HG03575 (cell line): ENCODE data around the gene ANKRD40.

Experiments
- ATAC-seq: cut with Tn5 transposase; IDR thresholded peaks from one replicate; pipeline ENCODE4 v1.9.1; 2021; ENCODE audit not compliant: unreplicated experiment, insufficient number of reproducible peaks, low FRiP score; ENCODE audit errors: extremely low read depth

ANKRD40 gene

GRCh38 chr17:50679008-50679544, 28.6 kb downstream of the ANKRD40 start:
- ATAC-seq = no peak

GRCh38 chr17:50677851-50678375, 29.8 kb downstream of the ANKRD40 start:
- no peak for ATAC-seq

- no peak for ATAC-seq
Measured at GRCh38 chr17:50676065-50676975, 31.4 kb downstream of the ANKRD40 start.

GRCh38 chr17:50675627-50676026, 32.1 kb downstream of the ANKRD40 start:
- no peak for ATAC-seq

GRCh38 chr17:50675190-50675589, 32.5 kb downstream of the ANKRD40 start:
- no peak for ATAC-seq

GRCh38 chr17:50672831-50673551, 34.7 kb downstream of the ANKRD40 start:
- no peak for ATAC-seq

- ATAC-seq = no peak
Measured at GRCh38 chr17:50672071-50672470, 35.6 kb downstream of the ANKRD40 start.

GRCh38 chr17:50668838-50669581, 38.7 kb downstream of the ANKRD40 start:
- ATAC-seq = no peak

- ATAC-seq = no peak
Measured at GRCh38 chr17:50668025-50668837, 39.5 kb downstream of the ANKRD40 start.

- no peak for ATAC-seq
Measured at GRCh38 chr17:50667259-50668024, 40.3 kb downstream of the ANKRD40 start.

GRCh38 chr17:50666316-50666715, 41.4 kb downstream of the ANKRD40 start:
- no peak for ATAC-seq

- ATAC-seq = no peak
Measured at GRCh38 chr17:50665838-50666237, 41.9 kb downstream of the ANKRD40 start.

- ATAC-seq = no peak
Measured at GRCh38 chr17:50664788-50665458, 42.8 kb downstream of the ANKRD40 start.

- ATAC-seq = no peak
Measured at GRCh38 chr17:50663812-50664374, 43.8 kb downstream of the ANKRD40 start.

- ATAC-seq = no peak
Measured at GRCh38 chr17:50662632-50663225, 45.0 kb downstream of the ANKRD40 start.

GRCh38 chr17:50661795-50662391, 45.8 kb downstream of the ANKRD40 start:
- ATAC-seq = no peak
